DMS153 treated with DMSO at 0.1 percent for 48 hours (cell line): ENCODE results near the gene STK40.

Experiments used
- DNase-seq: peaks from one replicate; lab custom pipeline; 2025; ENCODE audit not compliant: unreplicated experiment; lab: John Stamatoyannopoulos, UW

STK40 gene

DNA sequence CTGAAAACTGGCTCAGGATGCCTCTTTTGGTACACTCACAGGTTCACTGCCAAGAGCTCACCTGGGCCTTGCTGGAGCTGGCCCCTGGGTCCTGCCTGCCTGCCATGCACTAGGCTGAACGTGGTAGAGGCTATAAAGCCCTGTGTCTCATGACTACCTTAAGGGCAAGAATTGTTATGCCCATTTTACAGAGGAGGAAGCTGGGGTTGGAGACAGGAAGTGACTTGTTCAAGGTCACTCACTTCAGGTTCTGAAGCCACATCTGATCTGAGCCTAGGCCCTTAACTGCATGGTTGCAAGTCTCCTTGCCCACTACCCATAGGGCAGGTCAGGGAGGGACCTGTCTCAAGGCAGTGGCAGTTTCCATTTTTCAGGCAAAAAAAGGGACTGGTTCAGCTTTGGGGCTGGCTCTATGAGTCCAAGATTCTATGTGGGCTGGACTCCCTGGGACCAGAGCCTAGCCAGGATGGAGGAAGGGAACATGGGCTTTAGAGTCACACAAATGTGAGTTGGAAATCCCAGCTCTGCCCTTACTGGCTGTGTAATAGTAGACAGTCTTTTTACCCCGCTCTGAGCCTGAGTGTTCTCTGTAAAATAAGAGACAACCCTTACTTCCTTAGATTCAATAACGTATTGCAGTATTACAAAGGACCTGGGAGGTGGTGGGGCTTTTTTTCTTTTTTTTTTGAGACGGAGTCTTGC is 7.8 kb downstream of the STK40 start:
- no peak for DNase-seq

- DNase-seq = no peak
Measured at GRCh38 chr1:36372617-36373016, 13.1 kb downstream of the STK40 start.

DNA sequence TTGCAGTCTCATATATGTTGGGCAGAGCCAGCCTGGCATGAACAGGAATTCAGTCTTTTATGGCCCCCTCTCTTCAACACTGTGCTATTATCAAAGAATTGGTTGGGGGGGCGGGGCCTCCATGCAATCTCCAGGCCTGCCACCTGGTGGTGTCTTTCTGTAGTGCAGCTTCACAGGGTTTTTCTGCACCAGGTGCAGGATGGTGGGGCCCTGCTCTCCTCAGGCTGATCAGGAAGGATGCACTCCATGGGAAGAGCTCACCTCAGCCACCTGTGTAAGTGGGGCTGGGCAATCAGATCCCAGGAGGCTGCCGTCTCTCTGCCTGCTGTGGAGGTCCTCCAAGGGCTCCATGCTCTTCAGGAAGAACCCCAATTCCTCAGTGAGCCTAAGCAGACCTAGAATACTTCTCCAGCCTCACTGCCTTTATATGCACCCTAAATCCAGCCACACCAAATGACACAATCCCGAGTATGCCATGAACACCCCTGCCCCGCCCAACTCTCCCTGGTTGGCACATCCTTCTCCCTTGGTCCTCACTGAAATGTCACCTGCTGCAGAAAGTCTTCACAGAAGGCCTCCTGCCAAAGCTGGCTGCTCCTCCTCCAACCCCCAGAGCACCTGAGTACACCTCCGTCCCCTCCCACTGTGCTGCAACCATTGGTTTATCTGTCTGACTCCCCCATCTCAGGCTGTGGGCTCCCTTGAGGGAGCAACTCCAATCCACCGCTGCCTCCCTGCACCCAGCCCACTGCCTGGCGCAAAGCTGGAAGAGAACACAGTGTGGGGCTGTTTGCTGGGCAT is 16.5 kb downstream of the STK40 start:
- peak; percentile 93 for DNase-seq

- no peak for DNase-seq
Measured at GRCh38 chr1:36367798-36368197, 17.9 kb downstream of the STK40 start.

DNA sequence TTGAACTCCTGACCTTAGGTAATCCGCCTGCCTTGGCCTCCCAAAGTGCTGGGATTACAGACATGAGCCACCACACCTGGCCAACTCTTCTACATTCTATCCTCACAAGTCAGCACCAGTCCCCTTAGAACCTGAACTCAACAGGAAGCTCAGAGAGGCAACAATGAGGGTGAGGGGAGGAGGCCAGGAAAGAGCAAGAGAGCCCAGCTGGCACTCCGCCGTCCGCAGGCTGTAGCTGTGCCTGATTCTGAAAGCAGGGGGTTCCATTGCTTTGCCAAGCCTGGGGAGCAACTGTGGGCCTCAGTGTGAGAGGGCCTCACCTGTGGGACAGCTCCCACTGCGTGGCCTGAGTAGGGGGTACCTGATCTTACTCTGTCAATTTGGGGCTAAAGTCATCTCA is 18.7 kb downstream of the STK40 start:
- no peak for DNase-seq

DNA sequence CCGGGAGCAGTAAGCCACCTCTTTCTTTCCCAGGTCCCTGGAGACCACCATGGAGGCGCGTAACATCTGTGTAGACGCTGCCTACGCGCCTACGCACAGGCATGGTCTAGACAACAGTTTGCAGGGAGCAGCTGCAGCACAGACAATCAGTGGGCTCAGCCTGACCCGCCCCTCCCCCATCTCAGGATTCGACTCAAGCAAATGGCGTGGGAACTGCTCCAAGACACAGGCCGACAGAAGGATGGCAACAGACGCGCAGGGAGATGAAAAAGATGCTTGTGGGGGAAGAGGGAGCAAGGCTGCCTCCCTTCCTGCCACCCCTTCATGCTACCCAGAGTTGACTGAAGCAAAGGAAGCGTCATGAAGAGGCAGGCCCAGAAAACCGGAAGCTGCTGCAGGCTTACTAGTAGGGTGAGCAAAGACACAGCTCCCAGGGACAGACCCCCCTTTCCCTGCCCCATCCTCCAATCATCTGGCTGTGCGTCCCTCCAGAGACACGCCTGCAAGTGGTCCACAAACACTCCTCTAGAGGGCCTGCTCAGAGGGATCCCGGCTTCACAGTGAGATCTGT is 19.5 kb downstream of the STK40 start:
- DNase-seq = no peak

- DNase-seq = no peak
Measured at GRCh38 chr1:36365381-36365780, 20.3 kb downstream of the STK40 start.

DNA sequence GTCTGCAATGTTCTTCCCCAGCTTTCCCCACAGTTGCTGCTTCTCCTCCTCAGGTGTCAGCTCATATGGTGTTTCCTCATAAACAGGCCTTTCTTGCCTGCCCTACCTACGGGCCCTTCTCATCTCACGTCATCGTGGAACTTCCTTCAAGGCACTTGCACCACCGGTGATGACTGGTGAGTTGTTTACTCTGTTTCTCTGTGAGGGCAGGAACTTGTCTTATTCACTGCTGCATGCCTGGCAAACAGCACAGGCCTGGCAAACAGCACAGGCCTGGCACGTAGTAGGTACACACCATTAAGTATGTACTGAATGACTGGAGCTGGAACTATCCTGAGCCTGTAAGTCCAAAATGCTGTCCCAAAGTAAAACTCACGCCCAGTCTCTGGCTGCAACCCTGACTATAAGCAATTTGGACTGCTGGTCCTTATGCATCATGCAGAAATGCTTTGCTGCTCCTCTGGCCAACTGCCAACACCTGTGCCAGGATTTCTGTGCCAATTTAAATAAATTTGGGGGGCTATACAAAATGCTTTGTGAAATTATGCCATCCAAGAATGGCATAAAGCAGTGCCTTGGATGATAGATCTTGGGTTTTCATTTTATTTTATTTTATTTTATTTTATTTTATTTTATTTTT is 25.7 kb downstream of the STK40 start:
- no peak for DNase-seq

GRCh38 chr1:36359383-36359782 is 26.3 kb downstream of the STK40 start:
- DNase-seq = no peak

DNA sequence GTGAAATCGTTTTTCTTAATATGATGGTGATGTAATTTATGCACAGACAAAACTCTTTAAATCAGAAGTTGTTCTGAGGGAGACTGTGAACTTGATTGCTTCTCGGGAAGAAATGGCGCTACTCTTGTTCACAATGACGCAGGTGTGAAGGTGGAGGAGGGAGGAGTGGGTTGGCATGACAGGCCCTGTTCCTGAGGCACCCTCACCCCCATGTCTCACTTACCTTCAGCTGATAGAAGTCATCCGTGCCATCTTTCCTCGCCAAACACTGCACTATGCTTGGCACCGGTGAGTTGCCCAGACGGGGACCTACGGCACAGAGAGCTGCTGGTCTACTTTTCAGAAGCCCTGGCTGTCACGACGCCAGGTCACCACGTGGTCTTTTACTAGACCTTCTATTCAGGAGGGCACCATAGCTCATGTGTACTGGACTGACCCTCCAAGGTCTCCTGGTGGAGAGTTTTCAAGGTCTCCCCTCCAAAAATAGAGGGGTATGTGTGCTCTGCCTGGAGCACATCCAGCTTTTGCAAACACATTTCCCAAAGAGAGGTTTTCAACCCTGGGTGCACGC is 27.1 kb downstream of the STK40 start:
- DNase-seq = no peak

- no peak for DNase-seq
Measured at GRCh38 chr1:36355811-36356210, 29.9 kb downstream of the STK40 start.

DNA sequence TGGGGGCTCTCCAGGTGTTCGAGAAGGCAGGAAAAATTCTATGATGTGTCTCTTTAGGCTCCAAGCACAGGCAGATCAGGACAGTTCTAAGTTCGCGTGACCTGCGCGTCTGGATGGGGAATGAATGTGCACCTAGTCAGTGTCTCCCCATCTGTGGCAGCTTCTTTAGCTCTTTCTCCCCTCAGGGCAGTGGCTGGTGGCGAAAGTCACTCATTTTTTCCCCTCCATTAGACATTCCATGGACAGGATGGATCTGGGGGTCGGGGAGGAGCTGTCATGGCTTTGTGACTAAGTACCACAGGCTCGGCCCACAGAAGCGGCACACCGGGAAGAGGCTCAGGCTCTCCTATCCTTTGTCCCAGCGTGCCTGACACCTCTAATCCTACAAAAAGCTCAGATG is 31.2 kb downstream of the STK40 start:
- DNase-seq = no peak

DNA sequence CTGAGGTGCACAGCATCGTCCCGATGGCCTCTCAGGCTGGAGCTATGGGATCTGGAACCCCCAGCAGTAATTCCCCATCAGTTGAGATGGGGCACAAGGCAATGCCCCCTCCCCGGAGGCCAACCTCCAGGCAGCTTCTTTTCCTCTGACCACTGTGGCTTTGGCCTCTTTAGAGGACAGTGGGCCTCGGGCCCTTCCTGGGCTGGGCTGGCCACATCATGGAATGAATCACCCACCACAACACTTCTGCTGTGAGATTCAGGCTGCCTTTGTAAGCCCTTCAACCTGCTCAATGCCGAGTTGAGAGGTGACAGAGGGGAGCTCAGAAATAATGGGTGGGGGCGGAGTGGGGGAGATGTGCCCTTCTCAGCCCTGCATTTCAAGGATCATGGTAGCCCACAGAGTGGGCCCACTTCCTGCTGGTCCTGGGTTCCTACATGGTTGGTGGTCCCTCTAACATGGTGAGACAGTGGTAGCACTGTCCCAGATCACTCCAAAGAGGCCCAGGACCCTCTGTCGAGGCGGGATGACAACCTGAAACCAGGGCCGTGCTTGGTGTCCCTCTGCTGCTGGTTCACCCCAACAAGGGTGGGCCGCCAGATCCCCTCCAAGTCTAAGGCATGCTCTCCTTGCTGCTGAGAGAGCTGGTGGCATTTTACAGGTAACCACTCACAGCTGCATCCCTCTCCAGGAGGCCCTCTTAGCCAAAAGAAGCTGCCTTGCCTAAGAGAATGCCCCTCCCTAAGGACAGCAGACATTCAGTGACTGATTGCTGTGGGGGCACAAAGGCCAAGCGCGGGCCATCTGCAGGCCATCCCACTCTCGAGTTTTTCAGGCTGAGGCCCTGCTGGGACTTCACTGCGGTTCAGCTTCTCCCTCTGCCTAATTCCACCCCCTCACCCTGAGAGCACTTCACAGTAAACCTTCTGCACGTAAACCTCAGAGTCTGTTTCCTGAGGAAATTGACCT is 32.5 kb downstream of the STK40 start:
- no peak for DNase-seq

DNA sequence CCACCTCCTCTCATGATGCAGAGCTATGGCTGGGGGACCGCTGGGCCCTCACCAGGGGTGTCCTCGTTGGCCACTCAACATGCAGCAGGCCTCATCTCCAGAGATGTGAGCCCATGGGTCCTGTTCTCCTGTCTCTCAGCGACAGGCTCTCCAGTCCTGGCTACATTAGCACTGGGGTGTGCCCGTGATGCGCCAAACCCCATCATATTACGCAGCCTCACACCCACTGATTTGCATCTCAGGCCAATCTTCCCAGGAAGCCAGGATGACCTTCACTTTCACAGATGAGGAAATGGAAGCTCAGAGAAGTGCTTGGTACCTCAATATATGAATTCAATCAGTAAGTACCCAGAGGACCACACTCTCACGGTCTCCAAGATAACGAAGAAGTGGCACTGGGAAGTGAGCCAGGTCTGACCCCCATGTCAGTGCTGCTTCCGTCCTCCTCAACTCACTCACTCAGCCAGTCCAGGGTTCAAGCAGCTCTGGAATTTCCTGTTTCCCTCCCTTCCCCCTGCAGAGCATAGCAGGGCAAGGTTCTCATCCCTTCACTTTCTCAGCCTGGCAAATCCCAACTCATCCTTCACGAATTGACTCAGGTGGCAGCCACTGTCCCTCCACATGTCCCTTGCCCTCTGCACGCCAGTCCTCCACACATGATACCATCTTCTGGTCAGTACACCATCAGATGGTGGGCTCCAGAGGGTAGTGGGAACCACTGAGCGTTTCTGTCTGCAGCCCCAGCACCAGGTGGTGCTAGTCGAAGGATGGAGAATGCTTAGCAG is 33.4 kb downstream of the STK40 start:
- DNase-seq = no peak

GRCh38 chr1:36351227-36351977 is 34.3 kb downstream of the STK40 start:
- no peak for DNase-seq

GRCh38 chr1:36350659-36351226 is 35.0 kb downstream of the STK40 start:
- no peak for DNase-seq

GRCh38 chr1:36349839-36350238 is 35.9 kb downstream of the STK40 start:
- no peak for DNase-seq

DNA sequence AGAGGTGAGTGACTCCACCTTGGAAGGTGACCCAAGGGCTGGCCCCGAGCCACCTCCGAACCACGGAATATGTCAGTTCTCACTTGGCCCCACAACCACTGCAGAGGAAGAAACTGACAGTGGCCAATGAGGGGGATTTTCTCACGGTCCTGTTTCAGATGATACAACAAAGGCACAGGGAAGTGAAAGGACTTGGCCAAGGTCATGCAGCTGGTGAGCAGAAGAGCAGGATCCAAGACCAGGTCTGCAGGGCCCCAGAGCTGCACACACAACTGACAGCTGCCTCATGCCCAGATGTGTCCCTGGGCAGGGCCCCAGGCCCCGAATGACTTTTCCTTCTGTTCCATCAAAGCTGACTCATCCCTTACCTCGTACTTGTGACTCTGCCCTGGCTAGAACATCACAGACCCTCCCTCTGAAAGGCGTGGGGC is 36.5 kb downstream of the STK40 start:
- DNase-seq = no peak
